Rectal smooth muscle tissue (tissue), 1 donor: ENCODE measurements around the gene KCNK5.

ENCODE experiments used
- H3K27ac ChIP-seq: one replicate; pipeline ENCODE4 v1.7.0; 2013; ENCODE audit warnings: low read depth, low read length, inconsistent platforms
- H3K27me3 ChIP-seq: one replicate; pipeline ENCODE4 v1.7.0; 2013; ENCODE audit warnings: low read length; ENCODE audit not compliant: control insufficient read depth, insufficient read depth
- H3K36me3 ChIP-seq: one replicate; pipeline ENCODE4 v1.7.0; 2013; ENCODE audit warnings: low read length; ENCODE audit not compliant: control insufficient read depth, insufficient read depth
- H3K4me1 ChIP-seq: one replicate; pipeline ENCODE4 v1.7.0; 2013; ENCODE audit warnings: low read length; ENCODE audit not compliant: control insufficient read depth, insufficient read depth
- H3K4me3 ChIP-seq: one replicate; pipeline ENCODE4 v1.7.0; 2013; ENCODE audit warnings: low read length
- H3K9ac ChIP-seq: one replicate; pipeline ENCODE4 v1.7.0; 2013; ENCODE audit warnings: low read length

KCNK5 gene

GRCh38 chr6:39197922-39198500 lies 31.3 kb downstream of the KCNK5 start:
- Histone ChIP-seq H3K4me1 (no peaks in the 10 kb centered on the region), H3K36me3 (peaks cover 6% of the 10 kb centered on the region), H3K4me3 (no peak overlapping the region), H3K27me3 (no peaks in the 10 kb centered on the region), H3K27ac (no peak overlapping the region), H3K9ac (no peak overlapping the region)

- no peak overlapping the region for H3K4me3 ChIP-seq
- H3K4me1 ChIP-seq = no peaks in the 10 kb centered on the region
- peaks cover 6% of the 10 kb centered on the region for H3K36me3 ChIP-seq
- H3K27ac ChIP-seq = no peak overlapping the region
- H3K27me3 ChIP-seq = no peaks in the 10 kb centered on the region
- H3K9ac ChIP-seq = no peak overlapping the region
Observed at GRCh38 chr6:39197521-39197920, 31.8 kb downstream of the KCNK5 start.

DNA sequence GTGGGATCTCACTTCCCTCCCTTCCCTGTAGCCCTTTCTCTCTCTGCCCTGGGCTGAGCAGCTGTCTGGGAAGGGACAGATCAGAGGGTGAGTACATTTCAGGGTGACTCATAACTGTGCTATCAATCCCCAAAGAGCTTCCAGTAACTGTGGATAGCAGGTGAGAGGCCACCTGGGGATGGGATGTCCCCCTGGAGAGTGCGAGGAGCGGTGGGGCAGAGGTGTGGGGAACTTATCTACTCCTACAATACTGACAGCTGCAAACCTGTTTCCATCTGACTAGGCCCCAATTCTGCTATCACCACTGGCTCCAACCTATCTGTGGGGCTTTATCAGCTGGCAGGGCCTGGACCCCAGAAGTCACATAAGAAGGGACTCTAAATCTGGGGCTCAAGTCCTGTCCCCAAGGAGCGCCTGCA lies 32.6 kb downstream of the KCNK5 start:
- Histone ChIP-seq H3K9ac (no peak overlapping the region), H3K4me1 (no peaks in the 10 kb centered on the region), H3K27me3 (no peaks in the 10 kb centered on the region), H3K36me3 (peaks cover 6% of the 10 kb centered on the region), H3K4me3 (no peak overlapping the region), H3K27ac (no peak overlapping the region)

GRCh38 chr6:39195792-39196385 lies 33.4 kb downstream of the KCNK5 start:
- Histone ChIP-seq H3K9ac (no peak overlapping the region), H3K4me3 (no peak overlapping the region), H3K27ac (no peak overlapping the region), H3K36me3 (peaks cover 6% of the 10 kb centered on the region), H3K27me3 (no peaks in the 10 kb centered on the region), H3K4me1 (no peaks in the 10 kb centered on the region)

DNA sequence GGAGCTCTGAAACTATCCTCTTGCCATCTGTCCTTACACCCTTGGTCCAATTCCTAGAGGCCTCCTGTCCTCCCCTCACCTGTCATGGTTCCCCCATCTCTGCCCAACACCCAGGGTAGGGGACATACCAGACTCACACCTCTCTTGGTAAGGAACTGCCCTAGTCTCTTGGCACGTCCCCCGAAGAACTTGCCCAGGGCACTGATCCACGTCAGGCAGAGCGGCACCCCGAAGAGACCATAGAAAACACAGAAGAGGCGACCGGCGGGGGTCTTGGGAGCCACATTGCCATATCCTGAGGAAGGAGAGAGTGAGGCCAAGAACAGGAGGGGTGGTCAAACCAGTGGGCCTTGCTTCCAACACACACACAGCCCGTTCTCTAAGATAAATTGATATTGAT lies 34.8 kb downstream of the KCNK5 start:
- Histone ChIP-seq H3K27ac (no peak overlapping the region), H3K36me3 (peaks cover 6% of the 10 kb centered on the region), H3K27me3 (no peaks in the 10 kb centered on the region), H3K4me3 (no peak overlapping the region), H3K4me1 (no peaks in the 10 kb centered on the region), H3K9ac (no peak overlapping the region)

DNA sequence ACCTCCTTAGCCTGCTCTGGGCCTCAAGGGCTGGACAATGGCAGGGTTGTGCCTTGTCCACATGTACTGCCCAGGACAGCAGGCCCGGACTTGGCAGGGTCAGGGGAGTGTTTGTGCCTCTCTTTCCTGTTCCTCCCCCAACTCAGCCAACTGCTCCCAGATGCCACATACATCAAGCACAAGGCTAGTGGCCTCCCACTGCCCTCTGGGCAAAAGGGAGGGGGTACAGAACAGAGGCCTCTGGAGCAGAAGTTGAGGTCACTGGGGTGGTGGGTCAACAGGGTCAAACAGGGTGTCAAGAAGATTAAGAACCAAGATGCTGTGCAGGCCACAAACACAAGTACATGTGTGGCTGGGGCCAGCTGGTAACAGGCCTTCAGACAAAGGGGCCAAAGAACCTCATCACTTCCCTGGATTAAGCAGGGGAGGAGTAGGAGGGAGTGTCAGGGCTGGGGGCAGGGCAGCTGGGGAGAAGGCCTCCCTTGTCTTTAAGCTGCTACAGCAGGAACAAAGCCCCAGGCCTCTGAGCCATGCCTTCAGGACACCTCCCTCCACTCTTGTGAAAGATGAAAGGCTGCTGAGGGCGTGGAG lies 36.0 kb downstream of the KCNK5 start:
- H3K4me1 ChIP-seq = no peaks in the 10 kb centered on the region
- H3K36me3 ChIP-seq = peaks cover 6% of the 10 kb centered on the region
- H3K9ac ChIP-seq = no peak overlapping the region
- no peak overlapping the region for H3K4me3 ChIP-seq
- H3K27ac ChIP-seq = no peak overlapping the region
- H3K27me3 ChIP-seq = no peaks in the 10 kb centered on the region

GRCh38 chr6:39192736-39193135 lies 36.5 kb downstream of the KCNK5 start:
- no peaks in the 10 kb centered on the region for H3K27me3 ChIP-seq

GRCh38 chr6:39191236-39191930 lies 37.9 kb downstream of the KCNK5 start:
- no peaks in the 10 kb centered on the region for H3K4me1 ChIP-seq
- no peak overlapping the region for H3K27ac ChIP-seq
- no peak overlapping the region for H3K9ac ChIP-seq
- H3K36me3 ChIP-seq = peaks cover 6% of the 10 kb centered on the region
- H3K27me3 ChIP-seq = no peaks in the 10 kb centered on the region
- no peak overlapping the region for H3K4me3 ChIP-seq

More at GRCh38 chr6:39192736-39193135, 36.5 kb downstream of the KCNK5 start:
- peaks cover 6% of the 10 kb centered on the region for H3K36me3 ChIP-seq
- H3K9ac ChIP-seq = no peak overlapping the region
- H3K4me3 ChIP-seq = no peak overlapping the region
- H3K4me1 ChIP-seq = no peaks in the 10 kb centered on the region
- no peak overlapping the region for H3K27ac ChIP-seq

DNA sequence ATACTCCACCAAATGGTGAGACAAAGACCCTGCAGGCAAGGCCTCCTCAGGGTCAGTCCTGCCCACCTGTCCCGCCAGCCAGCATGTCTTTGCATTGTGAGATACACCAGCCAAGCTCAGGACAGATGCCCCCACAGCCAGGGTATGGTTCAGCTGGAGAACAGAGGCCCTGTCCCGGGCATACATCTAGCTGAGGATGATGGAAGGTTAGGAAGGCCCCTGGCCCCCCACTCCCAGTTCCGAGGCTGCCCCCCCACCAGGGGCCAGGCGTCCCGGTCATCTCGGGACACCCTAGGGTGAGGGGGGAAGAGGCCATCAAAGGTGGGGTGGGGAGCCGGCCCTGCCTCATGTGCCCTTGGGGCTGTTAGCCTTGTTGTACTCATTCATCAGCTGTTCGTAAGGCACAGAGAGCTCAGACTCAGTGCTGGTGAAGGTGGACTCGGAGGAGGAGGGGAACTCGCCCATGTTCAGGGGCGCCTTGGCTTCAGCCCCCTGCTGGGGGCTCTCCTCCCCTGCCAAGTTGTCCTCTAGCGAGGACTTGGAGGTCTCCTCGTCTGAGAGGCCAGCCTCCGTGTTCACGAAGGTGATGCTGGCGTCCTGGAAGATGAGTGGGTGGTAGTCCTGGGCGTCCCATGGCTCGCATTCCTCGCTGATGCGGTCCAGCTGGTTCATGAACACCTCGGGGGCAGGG lies 38.6 kb downstream of the KCNK5 start:
- Histone ChIP-seq H3K4me1 (no peaks in the 10 kb centered on the region), H3K27ac (no peak overlapping the region), H3K27me3 (no peaks in the 10 kb centered on the region), H3K9ac (no peak overlapping the region), H3K4me3 (no peak overlapping the region), H3K36me3 (peaks cover 5% of the 10 kb centered on the region)

- Histone ChIP-seq H3K9ac (no peak overlapping the region), H3K27ac (no peak overlapping the region), H3K4me3 (no peak overlapping the region), H3K36me3 (peaks cover 3% of the 10 kb centered on the region), H3K4me1 (no peaks in the 10 kb centered on the region), H3K27me3 (no peaks in the 10 kb centered on the region)
Observed at GRCh38 chr6:39189915-39190544, 39.2 kb downstream of the KCNK5 start.

DNA sequence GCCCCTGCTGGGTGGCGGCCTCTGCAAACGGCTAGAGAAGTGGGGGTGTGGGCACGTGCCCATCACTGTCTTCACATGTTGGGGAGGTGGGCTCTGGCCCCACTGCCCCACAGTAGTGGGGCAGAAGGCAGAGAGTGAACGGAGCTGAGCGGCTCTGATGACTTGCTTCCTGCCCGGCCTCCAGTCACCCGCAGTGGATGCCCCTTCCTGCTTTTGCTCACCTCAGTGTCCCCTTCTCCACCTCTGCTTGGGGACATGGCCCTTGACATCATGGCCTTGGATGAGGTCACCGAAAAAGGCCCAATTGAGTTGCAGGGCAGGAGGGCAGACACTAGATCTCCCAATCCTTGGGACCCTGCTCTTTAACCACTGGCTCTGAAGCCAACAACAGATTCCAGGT lies 40.1 kb downstream of the KCNK5 start:
- Histone ChIP-seq H3K9ac (no peak overlapping the region), H3K36me3 (no peaks in the 10 kb centered on the region), H3K4me3 (no peak overlapping the region), H3K27ac (no peak overlapping the region), H3K27me3 (no peaks in the 10 kb centered on the region), H3K4me1 (no peaks in the 10 kb centered on the region)

- no peaks in the 10 kb centered on the region for H3K36me3 ChIP-seq
- H3K4me1 ChIP-seq = no peaks in the 10 kb centered on the region
- H3K4me3 ChIP-seq = no peak overlapping the region
- H3K9ac ChIP-seq = no peak overlapping the region
- H3K27me3 ChIP-seq = no peaks in the 10 kb centered on the region
- peak overlapping the region; percentile 20 for H3K27ac ChIP-seq
Observed at GRCh38 chr6:39188571-39188970, 40.7 kb downstream of the KCNK5 start.
